ENCODE measurements around the gene OXSR1. TPM values are rescaled to one million over a fixed set of nuclear protein-coding genes. Genes with fewer than 3 reads are reported as not detected.
"Not testable (repeated sequence)": the region's sequence is repeated elsewhere in the genome, so short reads cannot be mapped to it uniquely, and the experiment has no call there.

The OXSR1 gene
- total and polyA plus RNA-seq, 2 experiments from 2014 or later = 16.0 to 41.1 TPM

- H3K36me3 Mint-ChIP-seq (ENCODE audit: low read depth) = peaks cover 41% of the 10 kb centered on the region
- TF ChIP-seq CTCF (conservative IDR thresholded peaks at IDR 0.05; ENCODE audit: low read depth in 2 of 2) (no peak), ZNF331 (CRISPR knock-in tag; IDR thresholded peaks at IDR 0.05; ENCODE audit: low read depth) (no peak), EZH2phosphoT487 (IDR thresholded peaks at IDR 0.05; ENCODE audit: unreplicated experiment) (no peak), CREB1 (CRISPR knock-in tag; IDR thresholded peaks at IDR 0.05; ENCODE audit: low read depth) (no peak), JUNB (IDR thresholded peaks at IDR 0.05; ENCODE audit: unreplicated experiment) (no peak), EZH2 (IDR thresholded peaks at IDR 0.05; ENCODE audit: low read depth, unreplicated experiment) (no peak), NANOG (IDR thresholded peaks at IDR 0.05; ENCODE audit: borderline replicate concordance) (no peak), ETS1 (IDR thresholded peaks at IDR 0.05) (no peak), STAT1 (IDR thresholded peaks at IDR 0.05; ENCODE audit: unreplicated experiment) (no peak)
- H3K36me3 ChIP-seq (ENCODE audit: insufficient read depth) = no peaks in the 10 kb centered on the region; the same call in 1 of the 2 replicates
Observed at GRCh38 chr3:38238416-38239008, 73.2 kb downstream of the OXSR1 start.

GRCh38 chr3:38242812-38243211, 77.5 kb downstream of the OXSR1 start:
- not testable (repeated sequence) for H3K4me1 ChIP-seq (ENCODE audit: insufficient read depth); H3K4me3 ChIP-seq; ATAC-seq; H3F3A ChIP-seq (replicated peaks; ENCODE audit: low read depth); H2AFZ ChIP-seq; H3K9me3 Mint-ChIP-seq; H3K36me3 ChIP-seq (ENCODE audit: insufficient read depth); H3K27ac ChIP-seq (ENCODE audit: low read depth); H3K9me2 ChIP-seq (ENCODE audit: insufficient read depth); H3K4me1 Mint-ChIP-seq; H3K27ac Mint-ChIP-seq; H3K4me2 ChIP-seq; H3K27me3 ChIP-seq (ENCODE audit: insufficient read depth); H4K20me1 ChIP-seq (replicated peaks; ENCODE audit: insufficient read depth); DNase-seq (ENCODE audit: low spot score); H3K27me3 Mint-ChIP-seq (ENCODE audit: insufficient read depth, low read depth, poor library complexity); H3K4me3 Mint-ChIP-seq; H3K79me2 ChIP-seq (replicated peaks; ENCODE audit: insufficient read depth)
- peaks cover 36% of the 10 kb centered on the region for H3K36me3 Mint-ChIP-seq (ENCODE audit: low read depth)

More at GRCh38 chr3:38238416-38239008, 73.2 kb downstream of the OXSR1 start:
- Mint-ChIP-seq H3K27me3 (ENCODE audit: insufficient read depth, low read depth, poor library complexity) (no peaks in the 10 kb centered on the region), H3K27ac (no peak overlapping the region), H3K9me3 (no peaks in the 10 kb centered on the region; the same call in 2 of the 3 replicates), H3K4me1 (no peaks in the 10 kb centered on the region), H3K4me3 (no peak overlapping the region)
- Histone ChIP-seq H3K27ac (ENCODE audit: low read depth) (no peak overlapping the region), H2AFZ (no peak overlapping the region), H3K4me1 (ENCODE audit: insufficient read depth) (no peaks in the 10 kb centered on the region), H3K9me2 (ENCODE audit: insufficient read depth) (no peaks in the 10 kb centered on the region), H3F3A (replicated peaks; ENCODE audit: low read depth) (no peaks in the 10 kb centered on the region), H3K79me2 (replicated peaks; ENCODE audit: insufficient read depth) (no peaks in the 10 kb centered on the region), H3K27me3 (ENCODE audit: insufficient read depth) (no peaks in the 10 kb centered on the region), H3K4me2 (no peak overlapping the region), H3K4me3 (no peak overlapping the region), H4K20me1 (replicated peaks; ENCODE audit: insufficient read depth) (peaks cover 5% of the 10 kb centered on the region; the same call in 1 of the 2 replicates)
- DNase-seq (ENCODE audit: low spot score) = no peak
- no peak for ATAC-seq
